Skeletal muscle cell (primary cell): ENCODE data around the gene CTDSPL2.
"Not testable (repeated sequence)": the region's sequence is repeated elsewhere in the genome, so short reads cannot be mapped to it uniquely, and the experiment has no call there.

ENCODE experiments used
- DNase-seq: peaks from one replicate; pipeline ENCODE4 v3.0.0-alpha.2; 2010; ENCODE audit warnings: low read depth
- H3K4me3 ChIP-seq: 2 replicates; pipeline ENCODE4 v1.5.1; 2011; ENCODE audit warnings: low read depth, mild to moderate bottlenecking, control low read depth, low read length, moderate library complexity

The CTDSPL2 gene

DNA sequence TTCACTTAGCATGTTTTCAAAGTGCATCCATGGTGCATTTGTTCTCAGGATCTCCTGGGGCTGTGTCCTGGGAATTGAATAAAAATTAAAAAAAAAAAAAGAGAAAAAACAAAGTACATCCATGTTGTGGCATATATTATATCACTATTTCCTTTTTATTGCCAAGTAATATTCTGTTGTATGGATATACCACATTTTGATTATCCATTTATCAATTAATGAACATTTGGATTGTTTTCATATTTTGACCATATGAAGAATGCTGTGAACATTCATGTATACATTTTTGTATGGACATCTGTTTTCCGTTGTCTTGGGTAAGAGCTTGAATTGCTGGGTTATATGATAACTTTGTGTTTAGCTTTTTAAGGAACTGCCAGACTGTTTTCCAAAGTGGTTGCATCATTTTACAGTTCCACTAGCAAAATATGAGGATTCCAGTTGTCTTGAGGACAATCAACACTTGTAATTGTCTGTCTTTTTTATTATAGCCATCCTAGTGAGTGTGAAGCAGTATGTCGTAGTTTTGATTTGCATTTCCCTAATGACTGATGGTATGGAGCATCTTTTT, 44.5 kb downstream of the CTDSPL2 start:
- no peak overlapping the region for H3K4me3 ChIP-seq
- no peak for DNase-seq

GRCh38 chr15:44479343-44479742, 51.9 kb downstream of the CTDSPL2 start:
- H3K4me3 ChIP-seq: no peak overlapping the region
- DNase-seq: no peak

GRCh38 chr15:44482090-44482489, 54.7 kb downstream of the CTDSPL2 start:
- no peak for DNase-seq
- no peak overlapping the region for H3K4me3 ChIP-seq

- no peak for DNase-seq
- H3K4me3 ChIP-seq: no peak overlapping the region
These were observed 58.5 kb downstream of the CTDSPL2 start for GRCh38 chr15:44485880-44486279.

DNA sequence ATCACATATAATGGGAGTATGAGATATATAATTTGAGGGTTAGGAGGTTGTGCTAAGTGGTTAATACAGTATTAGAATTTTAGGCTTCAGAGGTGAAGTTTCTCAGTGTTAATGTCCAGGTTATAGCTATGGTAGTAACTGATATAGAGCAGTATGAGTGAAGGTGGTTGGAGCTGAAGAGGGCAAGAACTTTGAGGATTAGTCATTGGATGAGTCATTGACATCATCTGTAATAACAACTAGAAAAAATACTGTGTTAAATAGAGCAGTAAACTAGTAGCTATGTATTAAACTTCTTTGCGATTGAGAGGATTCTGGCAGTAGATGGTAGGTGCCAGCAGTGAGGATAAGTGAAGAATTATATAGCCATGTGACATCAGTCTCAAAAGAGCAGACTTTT, 62.0 kb downstream of the CTDSPL2 start:
- no peak overlapping the region for H3K4me3 ChIP-seq
- peak; percentile 60 for DNase-seq

GRCh38 chr15:44490622-44491021, 63.2 kb downstream of the CTDSPL2 start:
- no peak for DNase-seq

GRCh38 chr15:44492040-44492439, 64.6 kb downstream of the CTDSPL2 start:
- no peak for DNase-seq
- no peak overlapping the region for H3K4me3 ChIP-seq

More at GRCh38 chr15:44490622-44491021, 63.2 kb downstream of the CTDSPL2 start:
- no peak overlapping the region for H3K4me3 ChIP-seq

DNA sequence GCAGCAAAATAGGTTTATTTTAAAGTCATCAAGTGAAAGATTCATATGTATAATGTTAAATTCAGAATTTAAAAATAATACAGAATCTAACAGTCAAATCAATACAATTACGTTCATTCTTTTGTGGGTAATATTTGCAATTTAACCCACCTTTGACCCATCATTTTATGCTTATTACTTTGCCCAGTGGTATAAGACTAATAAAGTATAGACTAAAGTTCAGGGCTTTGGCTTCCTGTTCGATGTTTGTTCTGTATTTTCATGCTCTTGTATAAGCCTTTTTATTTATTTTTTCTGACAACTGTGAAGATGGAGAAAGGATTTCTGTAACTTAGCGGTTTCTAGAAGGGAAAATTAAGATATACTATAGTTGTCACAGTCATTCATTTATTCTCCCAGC, 65.2 kb downstream of the CTDSPL2 start:
- DNase-seq: no peak
- no peak overlapping the region for H3K4me3 ChIP-seq

- H3K4me3 ChIP-seq: no peak overlapping the region
- DNase-seq: no peak
These were observed 68.1 kb downstream of the CTDSPL2 start for GRCh38 chr15:44495562-44495961.

- DNase-seq: no peak
- no peak overlapping the region for H3K4me3 ChIP-seq
These were observed 73.1 kb downstream of the CTDSPL2 start for GRCh38 chr15:44500555-44500954.

DNA sequence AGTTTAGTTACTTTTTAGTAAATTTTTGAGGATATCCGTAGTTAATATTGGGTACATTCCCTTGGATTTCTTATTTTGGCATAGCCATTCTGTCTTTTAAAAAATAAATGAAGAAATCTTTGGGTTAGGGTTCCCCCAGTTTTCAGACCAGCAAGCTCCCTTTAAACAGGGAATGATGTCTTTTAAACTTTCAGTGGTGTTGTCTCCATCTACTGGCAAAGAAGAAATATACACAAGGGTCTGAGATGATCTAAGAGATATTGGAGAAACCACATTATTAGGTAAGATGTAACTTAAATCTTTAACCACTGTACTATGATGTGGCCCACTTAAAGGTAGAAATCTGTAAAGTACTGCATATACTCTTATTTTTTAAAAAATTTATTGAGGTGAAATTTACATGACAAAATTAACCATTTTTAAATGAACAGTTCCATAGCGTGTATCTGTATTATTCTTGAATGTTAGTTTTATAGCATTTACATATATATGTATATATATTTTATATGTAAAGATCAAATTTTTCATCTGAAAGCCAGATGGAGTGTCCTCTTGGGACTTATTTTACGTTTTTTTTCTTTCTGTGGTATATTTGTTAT, 74.4 kb downstream of the CTDSPL2 start:
- peak; percentile 4 for DNase-seq
- H3K4me3 ChIP-seq: no peak overlapping the region

DNA sequence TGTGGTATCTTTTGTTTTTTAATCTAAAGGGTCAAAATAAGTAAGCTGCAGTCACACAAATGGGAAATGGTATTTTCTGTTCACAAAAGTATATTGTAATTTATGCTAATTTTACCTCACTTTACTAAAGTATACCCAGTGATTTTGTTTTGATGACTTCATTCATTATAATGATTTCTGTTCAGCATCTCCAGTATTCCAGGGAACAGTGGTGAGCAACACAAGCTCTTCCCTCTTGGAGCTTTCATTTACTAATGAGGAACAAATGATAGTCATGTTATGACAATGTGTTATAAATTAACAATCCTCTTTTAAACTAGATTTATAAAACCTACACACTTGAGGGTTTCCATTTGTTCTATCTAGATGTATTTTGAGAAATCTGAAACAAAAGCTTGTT, 89.0 kb downstream of the CTDSPL2 start:
- H3K4me3 ChIP-seq: no peak overlapping the region
- DNase-seq: no peak

GRCh38 chr15:44519537-44519936, 92.1 kb downstream of the CTDSPL2 start:
- no peak overlapping the region for H3K4me3 ChIP-seq
- no peak for DNase-seq

- no peak for DNase-seq
These were observed 97.6 kb downstream of the CTDSPL2 start for GRCh38 chr15:44525018-44525417.

GRCh38 chr15:44527241-44527640, 99.8 kb downstream of the CTDSPL2 start:
- no peak overlapping the region for H3K4me3 ChIP-seq
- no peak for DNase-seq

More at GRCh38 chr15:44525018-44525417, 97.6 kb downstream of the CTDSPL2 start:
- H3K4me3 ChIP-seq: no peak overlapping the region

DNA sequence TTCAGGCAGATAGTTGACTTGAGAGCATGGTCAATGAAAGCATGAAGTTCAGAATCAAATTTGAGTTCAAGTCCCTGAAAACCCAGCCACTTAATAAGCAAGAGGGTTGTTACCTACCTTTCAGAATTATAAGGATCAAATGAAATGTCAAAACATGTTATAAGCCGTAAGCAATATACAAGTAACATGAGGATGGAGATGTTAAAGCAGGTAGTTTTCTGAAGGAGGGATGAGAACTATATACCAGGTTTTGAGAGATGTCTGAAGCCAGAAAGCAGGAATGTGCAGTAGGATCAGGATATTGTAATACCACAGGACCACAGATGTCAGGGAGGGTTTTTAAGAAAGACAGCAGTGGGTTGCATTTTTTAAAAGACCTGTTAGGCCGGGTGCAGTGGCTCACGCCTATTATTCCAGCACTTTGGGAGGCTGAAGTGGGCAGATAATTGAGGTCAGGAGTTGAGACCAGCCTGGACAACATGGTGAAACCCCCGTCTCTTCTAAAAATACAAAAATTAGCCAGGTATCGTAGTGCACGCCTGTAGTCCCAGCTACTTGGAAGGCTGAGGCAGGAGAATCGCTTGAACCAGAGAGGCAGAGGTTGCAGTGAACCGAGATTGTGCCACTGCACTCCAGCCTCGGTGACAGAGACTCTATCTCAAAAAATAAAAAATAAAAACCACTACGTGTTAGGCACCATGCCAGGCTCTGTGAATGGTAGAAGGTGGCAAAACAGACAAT, 102.6 kb downstream of the CTDSPL2 start:
- no peak overlapping the region for H3K4me3 ChIP-seq
- DNase-seq: no peak

GRCh38 chr15:44530653-44531052, 103.2 kb downstream of the CTDSPL2 start:
- no peak overlapping the region for H3K4me3 ChIP-seq
- DNase-seq: no peak

DNA sequence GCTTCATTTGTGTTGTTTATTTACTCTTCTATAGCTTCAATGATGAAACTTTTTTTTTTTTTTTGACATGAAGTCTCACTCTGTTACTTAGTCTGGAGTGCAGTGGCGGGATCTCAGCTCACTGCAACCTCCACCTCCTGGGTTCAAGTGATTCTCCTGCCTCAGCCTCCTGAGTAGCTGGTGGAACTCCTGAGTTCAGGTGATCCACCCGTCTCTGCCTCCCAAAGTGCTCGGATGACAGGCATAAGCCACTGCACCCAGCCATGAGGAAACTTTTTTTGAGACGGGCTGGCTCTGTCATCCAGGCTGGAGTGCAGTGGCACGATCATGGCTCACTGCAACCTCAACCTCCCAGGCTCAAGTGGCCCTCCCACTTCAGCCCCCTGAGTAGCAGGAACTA, 104.8 kb downstream of the CTDSPL2 start:
- not testable (repeated sequence) for H3K4me3 ChIP-seq, DNase-seq

DNA sequence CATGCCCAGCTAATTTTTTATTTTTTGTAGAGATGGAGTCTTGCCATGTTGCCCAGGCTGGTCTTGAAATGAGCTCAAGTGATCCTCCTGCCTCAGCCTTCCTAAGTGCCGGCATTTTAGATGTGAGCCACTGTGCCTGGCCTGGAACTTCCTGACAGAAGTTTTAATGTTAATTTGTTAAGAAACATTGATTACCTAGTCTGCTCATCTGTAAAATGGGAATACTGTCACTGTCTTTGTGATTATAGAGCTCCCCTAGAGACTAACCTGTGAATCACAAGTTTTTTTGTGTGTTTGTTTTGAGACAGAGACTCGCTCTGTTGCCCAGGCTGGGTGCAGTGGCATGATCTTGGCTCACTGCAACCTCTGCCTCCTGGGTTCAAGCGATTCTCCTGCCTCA, 105.3 kb downstream of the CTDSPL2 start:
- DNase-seq: no peak
- H3K4me3 ChIP-seq: no peak overlapping the region

DNA sequence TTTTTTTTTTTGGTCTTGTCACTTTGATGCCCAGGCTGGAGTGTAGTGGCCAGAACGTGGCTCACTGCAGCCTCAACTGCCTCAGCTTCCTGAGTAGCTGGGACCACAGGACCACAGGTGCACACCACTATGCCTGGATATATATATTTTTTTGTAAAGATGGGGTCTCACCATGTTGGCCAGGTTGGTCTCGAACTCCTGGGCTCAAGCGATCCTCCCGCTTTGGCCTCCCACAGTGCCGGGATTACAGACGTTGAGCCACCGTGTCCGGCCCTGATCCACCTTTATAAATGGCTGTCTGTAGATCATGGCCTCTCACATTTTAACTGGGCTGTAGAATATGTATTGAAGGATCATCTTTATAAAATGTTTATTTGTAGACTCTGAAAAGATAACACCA, 107.7 kb downstream of the CTDSPL2 start:
- no peak for DNase-seq
- no peak overlapping the region for H3K4me3 ChIP-seq
